OCI-LY3 (cell line): Measurements from ENCODE around the gene GDF11.

Experiments used
- EZH2phosphoT487 ChIP-seq: fragments of 200-600 bp; shearing (Covaris generic); IDR thresholded peaks from 2 replicates; pipeline ENCODE4 v1.6.1; 2018; ENCODE audit warnings: antibody characterized with exemption, mixed run types, low read depth
- TF ChIP-seq, protein P1 (sequence below): fragments of 200-600, 300-600 bp; sonication (generic); IDR thresholded peaks from 2 replicates; pipeline ENCODE4 v1.5.1; 2014; ENCODE audit warnings: antibody characterized with exemption, low read length, low read depth

DNA sequence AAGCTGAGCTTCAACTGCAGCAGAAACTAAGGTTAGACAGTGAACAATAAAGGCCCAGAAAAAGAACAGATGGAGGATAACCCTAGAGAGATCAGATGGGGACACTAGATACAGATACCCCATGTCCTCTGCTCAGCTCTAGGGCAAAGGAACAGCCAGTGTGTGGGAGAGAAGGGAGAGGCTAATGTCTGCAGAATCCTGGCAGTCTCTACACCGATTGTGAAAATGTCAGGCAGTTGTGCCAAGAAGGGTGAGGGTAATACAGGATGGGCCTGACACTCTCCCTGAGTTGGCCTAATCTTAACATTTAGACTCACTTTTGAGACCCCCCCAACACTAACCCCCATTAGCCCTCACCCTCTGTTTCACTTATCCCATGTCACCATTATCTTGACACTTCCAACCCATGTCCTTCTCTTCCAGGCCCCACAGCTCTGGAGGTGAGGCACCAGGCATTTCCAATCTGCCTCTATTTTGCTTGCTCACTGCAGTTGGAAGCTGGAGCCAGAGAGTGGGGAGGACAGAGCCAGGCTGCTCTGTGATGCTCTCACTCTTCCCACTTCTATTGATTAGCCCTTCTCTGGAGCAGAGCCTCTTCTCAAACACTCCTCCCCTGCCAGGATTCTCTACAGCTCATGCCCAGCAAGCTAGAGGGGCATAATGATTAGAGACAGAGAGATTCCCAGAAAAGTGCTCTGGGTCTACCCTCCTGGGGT lies 30.1 kb upstream of the GDF11 start:
- TF ChIP-seq, protein P1, sequence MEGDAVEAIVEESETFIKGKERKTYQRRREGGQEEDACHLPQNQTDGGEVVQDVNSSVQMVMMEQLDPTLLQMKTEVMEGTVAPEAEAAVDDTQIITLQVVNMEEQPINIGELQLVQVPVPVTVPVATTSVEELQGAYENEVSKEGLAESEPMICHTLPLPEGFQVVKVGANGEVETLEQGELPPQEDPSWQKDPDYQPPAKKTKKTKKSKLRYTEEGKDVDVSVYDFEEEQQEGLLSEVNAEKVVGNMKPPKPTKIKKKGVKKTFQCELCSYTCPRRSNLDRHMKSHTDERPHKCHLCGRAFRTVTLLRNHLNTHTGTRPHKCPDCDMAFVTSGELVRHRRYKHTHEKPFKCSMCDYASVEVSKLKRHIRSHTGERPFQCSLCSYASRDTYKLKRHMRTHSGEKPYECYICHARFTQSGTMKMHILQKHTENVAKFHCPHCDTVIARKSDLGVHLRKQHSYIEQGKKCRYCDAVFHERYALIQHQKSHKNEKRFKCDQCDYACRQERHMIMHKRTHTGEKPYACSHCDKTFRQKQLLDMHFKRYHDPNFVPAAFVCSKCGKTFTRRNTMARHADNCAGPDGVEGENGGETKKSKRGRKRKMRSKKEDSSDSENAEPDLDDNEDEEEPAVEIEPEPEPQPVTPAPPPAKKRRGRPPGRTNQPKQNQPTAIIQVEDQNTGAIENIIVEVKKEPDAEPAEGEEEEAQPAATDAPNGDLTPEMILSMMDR = no peak
- no peak for TF ChIP-seq EZH2phosphoT487
